Skeletal muscle tissue (tissue), 4 donors: Measurements from ENCODE around the gene DGKD. TPM values are rescaled to one million over a fixed set of nuclear protein-coding genes. Genes with fewer than 3 reads are reported as not detected.

Source experiments
- H3K27ac ChIP-seq: one replicate; pipeline ENCODE4 v1.7.0; 2013; ENCODE audit warnings: mild to moderate bottlenecking, low read depth, low read length, inconsistent platforms
- H3K27me3 ChIP-seq, 3 donors: one replicate each; pipeline ENCODE4 v1.7.0; 2013; ENCODE audit warnings: low read length in 3 of 3; ENCODE audit not compliant: control insufficient read depth in 3 of 3, insufficient read depth in 3 of 3
- H3K36me3 ChIP-seq, 3 donors: one replicate each; pipeline ENCODE4 v1.7.0; 2013; ENCODE audit warnings: low read length in 3 of 3; ENCODE audit not compliant: control insufficient read depth in 3 of 3, insufficient read depth in 3 of 3
- H3K4me1 ChIP-seq, 3 donors: one replicate each; pipeline ENCODE4 v1.7.0; 2013; ENCODE audit warnings: low read length in 3 of 3, mild to moderate bottlenecking in 3 of 3; ENCODE audit not compliant: control insufficient read depth in 3 of 3, insufficient read depth in 3 of 3
- H3K4me3 ChIP-seq, 3 donors: one replicate each; pipeline ENCODE4 v1.7.0; 2013; ENCODE audit warnings: low read length in 3 of 3
- H3K9ac ChIP-seq, 3 donors: one replicate each; pipeline ENCODE4 v1.7.0; 2013; ENCODE audit warnings: low read length in 3 of 3, mild to moderate bottlenecking in 3 of 3, moderate library complexity in 2 of 3, low read depth in 1 of 3
- H3K9me3 ChIP-seq, 3 donors: one replicate each; pipeline ENCODE4 v1.7.0; 2013; ENCODE audit warnings: low read length in 3 of 3; ENCODE audit not compliant: control insufficient read depth in 3 of 3
- total RNA-seq: library from RNA; depleted of rRNA; stranded (reverse); fragments of >200 nt; gene quantifications from one replicate; pipeline ENCODE4 v1.2.3, GENCODE V29; 2014
- donor health status: Osteomylitis.

The DGKD gene
- total RNA-seq, 1 donor from 2014 or later, result 17.2 TPM

GRCh38 chr2:233459426-233459825, 105.1 kb downstream of the DGKD start:
- H3K9ac ChIP-seq, result no peak overlapping the region
- peaks cover 84 to 89% (median 87%) of the 10 kb centered on the region in 3 donors for H3K36me3 ChIP-seq
- no peaks in the 10 kb centered on the region for H3K27me3 ChIP-seq
- no peak overlapping the region for H3K4me3 ChIP-seq
- peaks cover 12 to 21% (median 14%) of the 10 kb centered on the region in 3 donors for H3K4me1 ChIP-seq
- no peak overlapping the region for H3K27ac ChIP-seq
- H3K9me3 ChIP-seq, result no peaks in the 10 kb centered on the region

- peaks cover 12 to 21% (median 14%) of the 10 kb centered on the region in 3 donors for H3K4me1 ChIP-seq
- H3K27ac ChIP-seq, result peak overlapping the region; percentile 34
- no peak overlapping the region for H3K4me3 ChIP-seq
- H3K9me3 ChIP-seq, result no peaks in the 10 kb centered on the region
- H3K9ac ChIP-seq, result peak overlapping the region in 1 of 3 donors; percentile 16
- peaks cover 79 to 88% (median 82%) of the 10 kb centered on the region in 3 donors for H3K36me3 ChIP-seq
- no peaks in the 10 kb centered on the region for H3K27me3 ChIP-seq
Measured at GRCh38 chr2:233460726-233461441, 106.6 kb downstream of the DGKD start.

GRCh38 chr2:233461481-233461891, 107.2 kb downstream of the DGKD start:
- H3K9me3 ChIP-seq, result no peaks in the 10 kb centered on the region
- no peak overlapping the region for H3K27ac ChIP-seq
- H3K4me3 ChIP-seq, result no peak overlapping the region
- H3K9ac ChIP-seq, result no peak overlapping the region
- peaks cover 79 to 89% (median 81%) of the 10 kb centered on the region in 3 donors for H3K36me3 ChIP-seq
- no peaks in the 10 kb centered on the region for H3K27me3 ChIP-seq
- H3K4me1 ChIP-seq, result peaks cover 12 to 21% (median 14%) of the 10 kb centered on the region in 3 donors

GRCh38 chr2:233462202-233462785, 108.0 kb downstream of the DGKD start:
- H3K4me3 ChIP-seq, result no peak overlapping the region
- no peaks in the 10 kb centered on the region for H3K27me3 ChIP-seq
- no peaks in the 10 kb centered on the region for H3K9me3 ChIP-seq
- H3K9ac ChIP-seq, result no peak overlapping the region
- H3K4me1 ChIP-seq, result peaks cover 12 to 21% (median 14%) of the 10 kb centered on the region in 3 donors
- H3K27ac ChIP-seq, result no peak overlapping the region
- peaks cover 78 to 90% (median 80%) of the 10 kb centered on the region in 3 donors for H3K36me3 ChIP-seq

- Histone ChIP-seq H3K27ac (no peak overlapping the region), H3K27me3 (no peaks in the 10 kb centered on the region), H3K4me3 (no peak overlapping the region), H3K36me3 (peaks cover 78 to 90% (median 79%) of the 10 kb centered on the region in 3 donors), H3K9me3 (no peaks in the 10 kb centered on the region), H3K9ac (no peak overlapping the region), H3K4me1 (peaks cover 12 to 21% (median 14%) of the 10 kb centered on the region in 3 donors)
Measured at GRCh38 chr2:233462826-233463470, 108.7 kb downstream of the DGKD start.

GRCh38 chr2:233463586-233463985, 109.3 kb downstream of the DGKD start:
- Histone ChIP-seq H3K27ac (no peak overlapping the region), H3K4me3 (no peak overlapping the region), H3K9ac (no peak overlapping the region), H3K4me1 (peaks cover 12 to 24% (median 14%) of the 10 kb centered on the region in 3 donors), H3K9me3 (no peaks in the 10 kb centered on the region), H3K36me3 (peaks cover 80 to 90% (median 80%) of the 10 kb centered on the region in 3 donors), H3K27me3 (no peaks in the 10 kb centered on the region)

GRCh38 chr2:233464056-233464455, 109.8 kb downstream of the DGKD start:
- Histone ChIP-seq H3K4me3 (no peak overlapping the region), H3K27ac (no peak overlapping the region), H3K27me3 (no peaks in the 10 kb centered on the region), H3K9ac (no peak overlapping the region), H3K9me3 (no peaks in the 10 kb centered on the region), H3K36me3 (peaks cover 80 to 90% (median 81%) of the 10 kb centered on the region in 3 donors), H3K4me1 (peaks cover 15 to 29% (median 17%) of the 10 kb centered on the region in 3 donors)

- H3K36me3 ChIP-seq, result peaks cover 81 to 90% (median 82%) of the 10 kb centered on the region in 3 donors
Measured at GRCh38 chr2:233464531-233465240, 110.4 kb downstream of the DGKD start.

GRCh38 chr2:233466991-233467603, 112.8 kb downstream of the DGKD start:
- peaks cover 11 to 23% (median 15%) of the 10 kb centered on the region in 3 donors for H3K4me1 ChIP-seq
- peaks cover 80 to 96% (median 85%) of the 10 kb centered on the region in 3 donors for H3K36me3 ChIP-seq
- H3K9me3 ChIP-seq, result no peaks in the 10 kb centered on the region
- no peak overlapping the region for H3K9ac ChIP-seq
- no peak overlapping the region for H3K27ac ChIP-seq
- no peaks in the 10 kb centered on the region for H3K27me3 ChIP-seq
- H3K4me3 ChIP-seq, result no peak overlapping the region

More at GRCh38 chr2:233464531-233465240, 110.4 kb downstream of the DGKD start:
- Histone ChIP-seq H3K4me3 (no peak overlapping the region), H3K9me3 (no peaks in the 10 kb centered on the region), H3K4me1 (peaks cover 21 to 32% (median 23%) of the 10 kb centered on the region in 3 donors), H3K27ac (no peak overlapping the region), H3K9ac (no peak overlapping the region), H3K27me3 (no peaks in the 10 kb centered on the region)
